T-helper 17 cell (primary cell): ENCODE measurements around the gene EXOC4. TPM values are rescaled to one million over a fixed set of nuclear protein-coding genes. Genes with fewer than 3 reads are reported as not detected.
"Not testable (repeated sequence)": the region's sequence is repeated elsewhere in the genome, so short reads cannot be mapped to it uniquely, and the experiment has no call there.

Source experiments
- ATAC-seq: fragments of 150-1000 bp; cut with Tn5 transposase; 2 replicates; pipeline ENCODE4 v1.10.0; 2021; ENCODE audit warnings: mild to moderate bottlenecking, moderate library complexity
- DNase-seq, 3 donors: peaks; one replicate each; pipeline versions ENCODE4 v3.0.0 to v3.0.0-alpha.2; 2020 to 2021
- H3K9me3 ChIP-seq: one replicate; pipeline ENCODE4 v1.7.0; 2013; ENCODE audit warnings: low read length, mild to moderate bottlenecking; ENCODE audit not compliant: control insufficient read depth, poor library complexity, severe bottlenecking
- H3K27ac Mint-ChIP-seq: one replicate; pipeline ENCODE4 v1.8.0; 2022; ENCODE audit warnings: mild to moderate bottlenecking, moderate library complexity, mixed read lengths
- H3K27me3 Mint-ChIP-seq: one replicate; pipeline ENCODE4 v1.8.0; 2022; ENCODE audit warnings: mixed read lengths
- H3K36me3 Mint-ChIP-seq: one replicate; pipeline ENCODE4 v1.8.0; 2022; ENCODE audit warnings: low read depth, mixed read lengths
- H3K4me1 Mint-ChIP-seq: one replicate; pipeline ENCODE4 v1.8.0; 2022; ENCODE audit warnings: mild to moderate bottlenecking, mixed read lengths
- H3K4me3 Mint-ChIP-seq: one replicate; pipeline ENCODE4 v1.8.0; 2022; ENCODE audit warnings: mild to moderate bottlenecking, moderate library complexity, mixed read lengths
- total RNA-seq, 4 donors: library from RNA in 2 of 4; stranded (reverse) in 2 of 4; gene quantifications; one replicate each; pipeline ENCODE4 v1.2.3 and lab custom pipeline; 2022 to 2026

EXOC4 gene
- total RNA-seq, 2 donors from 2014 or later: 88.8 to 96.6 TPM

DNA sequence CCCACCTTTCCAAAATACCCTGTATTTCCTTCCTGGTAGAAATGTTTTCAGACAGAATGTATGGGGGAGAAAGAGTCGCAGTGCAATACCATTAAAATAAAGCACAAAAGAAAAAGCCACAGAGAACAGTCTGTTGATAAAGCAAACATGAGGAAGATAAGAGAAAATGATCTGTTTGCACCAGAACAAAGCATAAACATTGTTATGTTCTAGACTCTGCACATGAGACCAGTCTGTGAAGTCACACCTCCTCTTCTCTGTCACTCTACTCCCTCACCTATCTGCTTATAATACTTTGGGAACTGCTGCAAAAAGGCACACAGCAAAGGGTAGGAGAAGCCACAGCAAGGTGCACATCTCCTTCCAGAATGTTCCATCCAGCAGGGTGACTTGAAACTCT lies 807.0 kb downstream of the EXOC4 start:
- no peaks in the 10 kb centered on the region for H3K4me1 Mint-ChIP-seq
- H3K36me3 Mint-ChIP-seq: peaks cover 2% of the 10 kb centered on the region
- H3K27ac Mint-ChIP-seq: no peak overlapping the region
- H3K9me3 ChIP-seq: no peaks in the 10 kb centered on the region
- DNase-seq: no peak
- H3K4me3 Mint-ChIP-seq: no peak overlapping the region
- H3K27me3 Mint-ChIP-seq: no peaks in the 10 kb centered on the region
- ATAC-seq: no peak

DNA sequence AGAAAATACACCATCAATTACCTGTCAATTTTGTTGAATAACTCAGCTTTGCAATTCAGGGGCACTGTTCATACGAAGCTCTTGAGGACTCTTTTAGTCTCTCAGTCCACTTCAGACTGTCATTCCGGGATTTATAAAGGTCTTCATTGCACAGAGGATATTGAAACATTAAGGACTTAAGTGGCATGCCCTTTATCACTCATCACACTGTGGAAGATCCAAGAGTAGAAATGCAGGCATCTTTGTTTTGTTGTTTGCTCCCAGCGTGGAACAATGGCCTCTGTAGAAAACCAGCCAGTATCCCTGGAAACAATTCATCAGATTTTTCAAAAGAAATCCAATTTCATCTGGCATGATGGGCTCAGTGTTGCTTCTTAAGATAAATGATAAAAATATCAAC lies 808.0 kb downstream of the EXOC4 start:
- H3K4me3 Mint-ChIP-seq: no peak overlapping the region
- H3K27ac Mint-ChIP-seq: no peak overlapping the region
- no peaks in the 10 kb centered on the region for H3K9me3 ChIP-seq
- H3K36me3 Mint-ChIP-seq: peaks cover 2% of the 10 kb centered on the region
- ATAC-seq (no peak), DNase-seq (no peak)
- H3K4me1 Mint-ChIP-seq: no peaks in the 10 kb centered on the region
- no peaks in the 10 kb centered on the region for H3K27me3 Mint-ChIP-seq

DNA sequence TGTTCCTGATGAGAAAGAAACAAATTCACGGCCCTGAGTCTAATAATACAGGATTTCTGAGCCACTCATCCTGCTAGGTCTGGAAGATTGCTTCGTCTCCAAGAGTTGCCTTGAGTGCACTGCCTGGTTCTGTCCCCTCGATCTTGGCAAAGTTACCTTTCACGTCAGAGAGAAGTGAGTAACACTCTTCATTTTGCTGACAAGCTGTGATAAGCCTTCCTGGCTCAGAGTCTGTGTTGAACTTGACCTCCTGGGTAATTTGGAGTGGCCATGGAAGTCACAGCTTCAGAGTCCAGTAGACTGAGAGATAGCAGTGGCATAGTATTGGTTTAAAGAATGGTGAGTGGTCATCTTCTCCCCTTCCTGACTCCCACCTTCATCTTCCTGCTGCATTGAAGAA lies 809.6 kb downstream of the EXOC4 start:
- DNase-seq (no peak), ATAC-seq (no peak)
- H3K9me3 ChIP-seq: no peaks in the 10 kb centered on the region
- H3K4me1 Mint-ChIP-seq: no peaks in the 10 kb centered on the region
- H3K4me3 Mint-ChIP-seq: no peak overlapping the region
- H3K27ac Mint-ChIP-seq: no peak overlapping the region
- H3K27me3 Mint-ChIP-seq: no peaks in the 10 kb centered on the region
- peaks cover 2% of the 10 kb centered on the region for H3K36me3 Mint-ChIP-seq

DNA sequence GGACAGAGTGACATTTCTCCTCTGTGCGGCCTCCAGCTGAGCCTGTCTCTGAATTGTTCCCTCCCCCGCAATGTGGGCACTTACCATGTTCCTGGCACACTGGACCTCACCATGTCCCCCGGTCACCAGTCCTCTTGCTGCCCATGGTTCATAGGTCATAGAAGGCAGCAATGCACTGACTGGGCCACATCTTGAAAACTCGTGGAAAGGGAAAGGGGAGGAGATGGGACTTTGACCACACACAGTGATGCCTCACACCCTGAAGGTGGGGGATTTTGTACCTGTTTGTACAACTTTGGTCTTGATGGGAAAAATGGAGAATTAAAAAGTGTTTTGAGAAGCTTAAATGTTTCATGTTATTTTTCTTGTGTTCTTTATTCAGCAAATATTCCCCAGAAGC lies 812.5 kb downstream of the EXOC4 start:
- no peak overlapping the region for H3K27ac Mint-ChIP-seq
- no peak for ATAC-seq
- peaks cover 4% of the 10 kb centered on the region for H3K36me3 Mint-ChIP-seq

DNA sequence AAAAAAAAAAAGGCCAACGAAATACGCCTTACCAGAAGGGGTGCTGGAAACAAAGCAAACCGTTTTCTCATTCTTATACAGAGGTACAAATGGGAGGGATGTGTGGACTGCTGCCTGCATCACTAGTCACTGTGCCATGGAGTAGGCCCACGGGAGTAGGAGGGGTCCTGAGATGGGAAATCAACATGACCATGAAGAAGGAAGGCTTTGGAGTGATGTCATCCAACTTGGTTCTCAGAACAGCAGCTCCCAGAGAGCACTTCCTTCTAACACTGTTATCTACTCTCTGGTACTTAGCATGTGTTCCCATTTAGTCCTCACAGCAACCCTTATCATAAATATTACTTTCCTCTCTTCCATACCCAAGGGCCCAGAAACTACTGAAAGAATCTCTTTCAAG lies 814.3 kb downstream of the EXOC4 start:
- Mint-ChIP-seq H3K27me3 (no peaks in the 10 kb centered on the region), H3K4me3 (no peak overlapping the region), H3K27ac (no peak overlapping the region), H3K4me1 (no peaks in the 10 kb centered on the region), H3K36me3 (peaks cover 2% of the 10 kb centered on the region)
- ATAC-seq: no peak
- no peak for DNase-seq
- no peaks in the 10 kb centered on the region for H3K9me3 ChIP-seq

More for the DNA sequence above, 812.5 kb downstream of the EXOC4 start:
- no peaks in the 10 kb centered on the region for H3K9me3 ChIP-seq
- Mint-ChIP-seq H3K4me3 (no peak overlapping the region), H3K27me3 (no peaks in the 10 kb centered on the region), H3K4me1 (no peaks in the 10 kb centered on the region)
- no peak for DNase-seq

DNA sequence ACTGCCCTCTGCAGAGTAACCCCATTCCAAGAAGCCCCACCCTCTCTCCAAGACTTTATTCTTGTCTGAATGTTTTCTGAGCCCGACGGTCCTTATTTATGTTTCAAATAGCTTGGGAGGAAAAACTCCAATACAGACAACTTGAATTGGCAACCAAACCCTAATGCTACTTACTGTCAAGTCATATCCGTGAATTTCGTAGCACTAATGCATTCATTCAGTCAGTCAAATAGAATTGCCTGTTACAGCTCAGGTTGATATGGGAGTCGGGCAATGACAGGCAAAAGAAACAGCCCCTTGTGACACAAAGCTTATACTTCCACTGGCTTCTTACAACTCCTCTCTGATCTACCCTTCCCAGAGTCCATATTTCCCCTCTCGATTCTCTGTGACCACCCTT lies 815.8 kb downstream of the EXOC4 start:
- no peaks in the 10 kb centered on the region for H3K27me3 Mint-ChIP-seq
- H3K4me1 Mint-ChIP-seq: no peaks in the 10 kb centered on the region
- H3K9me3 ChIP-seq: no peaks in the 10 kb centered on the region
- peaks cover 2% of the 10 kb centered on the region for H3K36me3 Mint-ChIP-seq
- no peak overlapping the region for H3K4me3 Mint-ChIP-seq
- no peak for DNase-seq
- no peak overlapping the region for H3K27ac Mint-ChIP-seq
- ATAC-seq: no peak

DNA sequence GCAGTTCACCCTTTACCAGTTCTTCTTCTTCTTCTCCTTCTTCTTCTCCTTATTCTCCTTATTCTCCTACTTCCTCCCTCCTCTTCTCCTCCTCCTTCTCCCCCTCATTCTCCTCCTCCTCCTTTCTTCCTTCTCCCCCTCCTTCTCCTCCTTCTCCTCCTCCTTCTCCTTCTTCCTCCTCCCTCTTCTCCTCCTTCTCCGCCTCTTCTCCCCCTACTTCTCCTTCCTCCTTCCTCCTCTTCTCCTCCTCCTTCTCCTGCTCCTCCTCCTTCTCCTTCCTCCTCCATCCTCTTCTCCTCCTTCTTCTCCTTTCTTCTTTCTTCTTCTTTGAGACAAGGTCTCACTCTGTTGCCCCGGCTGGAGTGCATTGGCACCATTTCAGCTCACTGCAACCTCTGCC lies 816.3 kb downstream of the EXOC4 start:
- Mint-ChIP-seq H3K27ac (no peak overlapping the region), H3K4me3 (no peak overlapping the region), H3K4me1 (no peaks in the 10 kb centered on the region), H3K27me3 (no peaks in the 10 kb centered on the region), H3K36me3 (peaks cover 2% of the 10 kb centered on the region)
- H3K9me3 ChIP-seq: no peaks in the 10 kb centered on the region
- DNase-seq (no peak), ATAC-seq (no peak)

DNA sequence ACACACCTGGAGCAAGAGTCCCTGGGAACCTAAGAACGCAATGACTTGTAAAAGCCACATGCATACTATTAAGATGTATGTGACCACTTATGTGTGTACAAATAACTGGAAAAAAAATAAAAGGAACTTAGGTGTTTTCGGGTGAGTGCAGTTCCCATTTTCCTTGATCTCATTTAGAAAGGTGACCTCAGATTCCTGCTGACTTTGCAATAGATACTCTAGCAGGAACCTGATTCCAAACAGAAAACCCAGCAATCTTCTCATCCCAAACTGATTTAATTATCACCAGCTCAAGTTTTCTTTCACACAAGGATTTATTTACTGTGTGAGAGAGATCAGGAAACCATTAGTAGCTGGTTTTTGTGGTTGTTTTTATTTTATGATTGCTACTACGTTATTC lies 817.8 kb downstream of the EXOC4 start:
- Mint-ChIP-seq H3K4me1 (no peaks in the 10 kb centered on the region), H3K4me3 (no peak overlapping the region), H3K36me3 (peaks cover 4% of the 10 kb centered on the region), H3K27me3 (no peaks in the 10 kb centered on the region), H3K27ac (no peak overlapping the region)
- no peaks in the 10 kb centered on the region for H3K9me3 ChIP-seq
- ATAC-seq (no peak), DNase-seq (no peak)

DNA sequence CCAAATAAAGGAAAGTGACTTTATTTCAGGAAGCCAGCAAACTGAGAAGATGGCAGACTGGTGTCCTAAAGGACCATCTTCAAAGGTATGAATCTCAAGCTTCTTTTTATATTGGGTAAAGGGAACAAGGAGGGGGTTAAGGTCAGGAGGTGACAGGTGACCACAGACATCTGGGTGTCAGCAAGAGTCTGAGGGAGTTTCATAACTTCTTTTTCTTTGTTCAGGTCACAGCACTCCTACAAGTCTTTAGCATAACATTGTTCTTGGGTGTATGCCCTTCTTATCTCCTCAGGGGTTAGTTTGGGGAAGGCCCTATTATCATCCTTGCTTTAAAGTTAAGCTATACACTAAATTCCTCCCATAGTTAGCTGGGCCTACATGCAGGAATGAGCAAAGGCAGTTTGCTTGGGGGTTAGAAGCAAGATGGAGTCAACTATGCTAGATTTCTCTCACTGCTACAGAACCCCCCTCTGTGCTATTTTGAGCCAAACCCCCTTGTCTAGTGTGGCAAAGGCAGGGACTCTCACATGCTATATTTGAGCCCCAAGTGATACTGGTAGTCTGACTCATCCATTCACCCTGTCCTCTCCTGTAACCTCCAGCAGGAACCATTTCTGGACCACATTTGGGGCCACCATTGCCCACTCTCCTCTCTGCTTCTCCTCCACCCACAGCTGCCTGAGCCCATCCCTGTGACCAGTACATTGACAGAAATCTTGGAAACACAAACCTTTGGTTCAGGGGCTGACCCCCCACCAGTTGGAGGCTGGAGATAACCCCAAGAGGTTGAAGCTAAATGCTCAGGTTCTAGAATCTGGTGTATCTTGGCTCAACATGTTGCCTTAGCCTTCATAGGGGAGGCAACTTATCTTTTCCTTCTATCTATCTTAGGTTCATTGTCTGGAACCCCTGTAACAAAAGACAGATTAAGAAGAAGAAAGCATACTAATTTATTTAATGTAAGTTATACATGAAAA lies 818.8 kb downstream of the EXOC4 start:
- no peaks in the 10 kb centered on the region for H3K27me3 Mint-ChIP-seq
- peaks cover 4% of the 10 kb centered on the region for H3K36me3 Mint-ChIP-seq
- H3K9me3 ChIP-seq: no peaks in the 10 kb centered on the region
- DNase-seq: no peak
- ATAC-seq: no peak
- no peak overlapping the region for H3K4me3 Mint-ChIP-seq
- peak overlapping the region; percentile 49 for H3K27ac Mint-ChIP-seq
- no peaks in the 10 kb centered on the region for H3K4me1 Mint-ChIP-seq

DNA sequence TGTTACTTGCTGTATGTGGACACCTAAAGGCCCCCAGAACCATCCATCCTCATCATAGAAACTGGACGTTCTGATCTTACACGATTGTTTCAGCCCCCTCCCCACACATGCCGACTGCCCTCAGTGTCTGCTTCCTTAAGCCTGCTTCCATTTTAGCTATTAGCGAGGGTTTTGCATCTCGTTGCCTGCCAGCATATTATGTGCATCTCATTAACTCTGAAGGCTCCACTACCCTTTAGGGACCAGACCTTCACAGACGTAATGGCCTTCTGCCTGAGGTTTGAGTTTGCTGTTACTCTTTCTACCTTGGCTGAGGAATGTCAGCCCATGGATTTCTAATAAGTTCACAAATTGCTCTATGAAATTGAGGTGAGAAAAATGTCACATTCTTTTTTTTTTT lies 820.4 kb downstream of the EXOC4 start:
- Mint-ChIP-seq H3K27me3 (no peaks in the 10 kb centered on the region), H3K36me3 (peaks cover 7% of the 10 kb centered on the region), H3K4me3 (no peak overlapping the region), H3K27ac (no peak overlapping the region), H3K4me1 (no peaks in the 10 kb centered on the region)
- ATAC-seq: no peak
- no peak for DNase-seq
- H3K9me3 ChIP-seq: no peaks in the 10 kb centered on the region

DNA sequence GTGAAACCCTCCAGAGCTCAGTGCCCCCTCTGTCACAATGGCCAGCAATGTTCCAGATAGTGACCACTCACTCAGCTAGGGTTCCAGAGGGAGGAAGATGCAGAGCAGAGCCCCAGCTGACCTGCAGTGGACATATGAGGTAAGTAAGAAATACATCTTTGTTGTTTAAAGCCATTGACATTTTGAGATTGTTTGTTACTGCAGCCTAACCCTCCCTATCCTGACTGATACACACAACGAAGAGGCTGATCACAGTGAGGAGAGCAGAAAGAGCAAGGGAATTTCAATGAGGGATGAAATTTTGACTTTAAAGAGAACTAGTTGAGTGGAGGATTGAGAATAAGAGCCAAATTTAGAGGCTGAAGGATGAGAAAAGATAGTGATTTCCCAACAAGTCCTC lies 822.9 kb downstream of the EXOC4 start:
- H3K4me3 Mint-ChIP-seq: peak overlapping the region; percentile 5
- no peak overlapping the region for H3K27ac Mint-ChIP-seq
- no peak for DNase-seq
- peaks cover 5% of the 10 kb centered on the region for H3K36me3 Mint-ChIP-seq
- no peak for ATAC-seq
- no peaks in the 10 kb centered on the region for H3K27me3 Mint-ChIP-seq
- no peaks in the 10 kb centered on the region for H3K9me3 ChIP-seq
- H3K4me1 Mint-ChIP-seq: no peaks in the 10 kb centered on the region

DNA sequence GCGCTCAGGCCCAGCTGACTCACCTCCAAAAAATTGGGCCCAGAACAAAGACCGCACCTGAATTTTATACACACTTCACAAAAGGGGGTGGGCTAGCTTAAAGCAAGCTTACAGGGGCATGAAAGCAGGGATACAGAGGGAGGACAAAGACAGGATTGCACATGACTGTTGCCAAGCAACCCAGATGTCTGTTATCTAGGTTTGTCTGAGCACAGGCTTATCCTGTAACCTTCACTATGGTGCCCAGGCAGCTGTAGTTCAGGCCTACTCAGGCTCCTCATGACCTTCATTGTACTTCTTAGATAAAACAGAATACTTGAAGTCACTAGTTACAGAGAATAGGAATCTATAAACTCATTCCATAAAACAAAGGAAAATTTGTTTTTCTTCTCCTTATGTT lies 824.7 kb downstream of the EXOC4 start:
- not testable (repeated sequence) for H3K4me3 Mint-ChIP-seq, DNase-seq, H3K27ac Mint-ChIP-seq, H3K36me3 Mint-ChIP-seq, H3K4me1 Mint-ChIP-seq, ATAC-seq, H3K9me3 ChIP-seq, H3K27me3 Mint-ChIP-seq

DNA sequence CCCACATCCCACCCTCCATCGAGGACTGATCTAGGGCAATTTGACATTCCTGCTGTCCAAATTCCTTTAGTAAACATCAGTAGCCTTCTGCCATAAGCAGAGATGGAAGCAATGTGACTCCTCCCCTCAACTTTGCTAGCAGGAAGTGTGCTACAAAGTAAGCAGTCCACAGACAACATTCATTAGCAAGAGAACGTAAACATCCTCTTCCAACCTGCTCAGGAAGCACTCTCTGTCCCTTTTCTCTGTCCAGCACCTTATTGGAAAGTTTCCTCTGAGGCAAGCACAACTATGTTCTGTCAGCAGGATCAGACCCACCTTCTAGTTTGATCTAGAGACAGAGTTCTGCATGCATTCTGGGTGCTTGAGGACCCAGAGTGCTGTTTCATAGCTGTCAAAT lies 826.1 kb downstream of the EXOC4 start:
- Mint-ChIP-seq H3K27ac (no peak overlapping the region), H3K36me3 (peaks cover 5% of the 10 kb centered on the region), H3K27me3 (no peaks in the 10 kb centered on the region), H3K4me1 (no peaks in the 10 kb centered on the region), H3K4me3 (no peak overlapping the region)
- ATAC-seq: no peak
- no peaks in the 10 kb centered on the region for H3K9me3 ChIP-seq
- no peak for DNase-seq

DNA sequence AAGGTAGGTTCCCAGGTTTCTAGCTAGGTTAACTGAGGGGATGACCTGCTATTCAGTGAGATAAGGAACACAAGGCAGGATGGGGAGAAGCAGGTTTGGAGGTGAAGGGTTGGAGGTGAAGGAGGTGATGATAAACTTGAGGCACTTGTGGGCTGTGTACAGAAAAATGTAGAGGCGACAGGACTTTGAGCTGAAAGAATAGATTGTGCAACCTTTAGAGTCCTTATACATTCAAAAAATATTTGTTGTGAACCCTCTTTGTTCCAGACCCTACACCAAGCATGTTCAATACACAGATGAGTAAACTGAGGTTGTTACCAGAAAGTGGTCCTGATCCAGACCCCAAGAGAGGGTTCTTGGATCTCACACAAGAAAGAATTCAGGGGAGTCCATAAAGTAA lies 828.8 kb downstream of the EXOC4 start:
- Mint-ChIP-seq H3K4me1 (no peaks in the 10 kb centered on the region), H3K4me3 (no peak overlapping the region), H3K36me3 (peaks cover 2% of the 10 kb centered on the region), H3K27ac (no peak overlapping the region), H3K27me3 (no peaks in the 10 kb centered on the region)
- ATAC-seq (no peak), DNase-seq (no peak)
- H3K9me3 ChIP-seq: no peaks in the 10 kb centered on the region
